WTC11 (cell line): ENCODE data around the gene WDR49. TPM values are rescaled to one million over a fixed set of nuclear protein-coding genes. Genes with fewer than 3 reads are reported as not detected.

Experiments
- ATAC-seq: fragments of 200-7000 bp; cut with Tn5 transposase; 2 replicates; pipeline ENCODE4 v1.10.0; 2021; ENCODE audit warnings: mild to moderate bottlenecking, moderate library complexity
- CTCF ChIA-PET: fragments of 300-600 bp; sonication (Branson Sonifier 250); formaldehyde crosslinking; loops from one replicate; lab custom pipeline; 2021; ENCODE audit warnings: antibody characterized with exemption; lab: Charles Lee
- POLR2A ChIA-PET: fragments of 350-600 bp; sonication (Branson Sonifier 250); formaldehyde crosslinking; loops from one replicate; lab custom pipeline; 2021; ENCODE audit warnings: antibody characterized with exemption; lab: Charles Lee
- DNase-seq: peaks from one replicate; pipeline ENCODE4 v3.0.0; 2021; ENCODE audit warnings: low spot score
- H3K27ac Mint-ChIP-seq: 2 replicates; pipeline ENCODE4 v1.8.0; 2021; ENCODE audit warnings: mixed read lengths
- H3K27me3 Mint-ChIP-seq: 2 replicates; pipeline ENCODE4 v1.8.0; 2021; ENCODE audit warnings: low read depth, mild to moderate bottlenecking, moderate library complexity, mixed read lengths
- H3K36me3 Mint-ChIP-seq: 2 replicates; pipeline ENCODE4 v1.8.0; 2021; ENCODE audit warnings: mixed read lengths
- H3K4me1 Mint-ChIP-seq: 2 replicates; pipeline ENCODE4 v1.8.0; 2022; ENCODE audit warnings: mixed read lengths
- H3K4me3 Mint-ChIP-seq: 2 replicates; pipeline ENCODE4 v1.8.0; 2021; ENCODE audit warnings: mild to moderate bottlenecking, moderate library complexity, mixed read lengths
- H3K9me3 Mint-ChIP-seq: 2 replicates; pipeline ENCODE4 v1.8.0; 2021; ENCODE audit warnings: mixed read lengths
- CDX4 ChIP-seq: fragments of 250-450 bp; sonication (Bioruptor Pico); IDR thresholded peaks from 2 replicates; pipeline ENCODE4 v1.9.0; 2021; ENCODE audit warnings: moderate library complexity, mild to moderate bottlenecking, inconsistent platforms, borderline replicate concordance
- CREM ChIP-seq: sonication (generic); formaldehyde crosslinking; IDR thresholded peaks from 2 replicates; pipeline ENCODE4 v1.8.1; 2022; ENCODE audit warnings: mild to moderate bottlenecking, missing genetic modification reagents, moderate library complexity
- CTCF ChIP-seq: fragments of 200-600 bp; IDR thresholded peaks from 2 replicates; pipeline ENCODE4 v1.8.0; 2022; ENCODE audit warnings: antibody characterized with exemption
- FOXJ3 ChIP-seq: sonication (generic); formaldehyde crosslinking; IDR thresholded peaks from 2 replicates; pipeline ENCODE4 v1.9.0; 2021; ENCODE audit warnings: missing genetic modification reagents, mild to moderate bottlenecking, borderline replicate concordance
- FOXP1 ChIP-seq: sonication (generic); formaldehyde crosslinking; IDR thresholded peaks from 2 replicates; pipeline ENCODE4 v1.8.0; 2022; ENCODE audit warnings: missing genetic modification reagents, mild to moderate bottlenecking, moderate library complexity, borderline replicate concordance
- FOXP4 ChIP-seq: sonication (generic); formaldehyde crosslinking; IDR thresholded peaks from 2 replicates; pipeline ENCODE4 v1.8.0; 2022; ENCODE audit warnings: mild to moderate bottlenecking, missing genetic modification reagents
- MYBL2 ChIP-seq: sonication (generic); formaldehyde crosslinking; IDR thresholded peaks from 2 replicates; pipeline ENCODE4 v1.8.1; 2023; ENCODE audit warnings: mild to moderate bottlenecking, moderate library complexity, missing genetic modification reagents
- NFE2L1 ChIP-seq: sonication (generic); formaldehyde crosslinking; IDR thresholded peaks from 2 replicates; pipeline ENCODE4 v1.8.1; 2023; ENCODE audit warnings: missing genetic modification reagents
- NR2C2 ChIP-seq: sonication (generic); formaldehyde crosslinking; IDR thresholded peaks from 2 replicates; pipeline ENCODE4 v1.8.0; 2022; ENCODE audit warnings: mild to moderate bottlenecking, missing genetic modification reagents
- NR3C1 ChIP-seq: sonication (generic); formaldehyde crosslinking; conservative IDR thresholded peaks from 2 replicates; pipeline ENCODE4 v1.8.1; 2023; ENCODE audit warnings: low read depth, mild to moderate bottlenecking, missing genetic modification reagents
- OVOL2 ChIP-seq: fragments of 250-450 bp; sonication (Bioruptor Pico); IDR thresholded peaks from 2 replicates; pipeline ENCODE4 v1.9.0; 2021; ENCODE audit warnings: mild to moderate bottlenecking, borderline replicate concordance
- SMAD3 ChIP-seq: sonication (generic); formaldehyde crosslinking; IDR thresholded peaks from 2 replicates; pipeline ENCODE4 v1.8.0; 2022; ENCODE audit warnings: missing genetic modification reagents, mild to moderate bottlenecking, borderline replicate concordance
- STAT6 ChIP-seq: sonication (generic); formaldehyde crosslinking; conservative IDR thresholded peaks from 2 replicates; pipeline ENCODE4 v1.8.1; 2023; ENCODE audit warnings: mild to moderate bottlenecking, low read depth, missing genetic modification reagents, moderate library complexity
- TEAD4 ChIP-seq: sonication (generic); formaldehyde crosslinking; IDR thresholded peaks from 2 replicates; pipeline ENCODE4 v1.8.0; 2022; ENCODE audit warnings: mild to moderate bottlenecking, missing genetic modification reagents
- TP53 ChIP-seq: sonication (generic); formaldehyde crosslinking; IDR thresholded peaks from 2 replicates; pipeline ENCODE4 v1.8.1; 2023; ENCODE audit warnings: mild to moderate bottlenecking, missing genetic modification reagents
- ZNF121 ChIP-seq: sonication (generic); formaldehyde crosslinking; IDR thresholded peaks from 2 replicates; pipeline ENCODE4 v1.8.0; 2023; ENCODE audit warnings: missing genetic modification reagents
- ZNF423 ChIP-seq: fragments of 250-450 bp; sonication (Bioruptor Pico); IDR thresholded peaks from 2 replicates; pipeline ENCODE4 v2.1.2; 2022; ENCODE audit warnings: mild to moderate bottlenecking, moderate library complexity
- ZNF671 ChIP-seq: fragments of 250-450 bp; sonication (Bioruptor Pico); IDR thresholded peaks from 2 replicates; pipeline ENCODE4 v1.8.0; 2021; ENCODE audit warnings: mild to moderate bottlenecking
- ZSCAN18 ChIP-seq: fragments of 250-450 bp; sonication (Bioruptor Pico); IDR thresholded peaks from 2 replicates; pipeline ENCODE4 v2.1.2; 2022; ENCODE audit warnings: mild to moderate bottlenecking, moderate library complexity
- total RNA-seq: library from RNA; stranded (reverse); gene quantifications from 3 replicates; pipeline ENCODE4 v1.2.3, GENCODE V29; 2021
- TF ChIP-seq, protein P1 (sequence below): sonication (generic); formaldehyde crosslinking; IDR thresholded peaks from 2 replicates; pipeline ENCODE4 v1.8.1; 2023; ENCODE audit warnings: mild to moderate bottlenecking, moderate library complexity, missing genetic modification reagents
- TF ChIP-seq, protein P2 (sequence below): sonication (generic); formaldehyde crosslinking; IDR thresholded peaks from 2 replicates; pipeline ENCODE4 v1.8.0; 2022; ENCODE audit warnings: missing genetic modification reagents
- TF ChIP-seq, protein P3 (sequence below): sonication (generic); formaldehyde crosslinking; IDR thresholded peaks from 2 replicates; pipeline ENCODE4 v1.8.1; 2022; ENCODE audit warnings: mild to moderate bottlenecking, moderate library complexity, missing genetic modification reagents

The WDR49 gene
- total RNA-seq, 1 experiment from 2014 or later: 0.92 TPM

GRCh38 chr3:167572991-167573390, 80.8 kb downstream of the WDR49 start:
- POLR2A ChIA-PET: no interaction called here
- no peak for ATAC-seq
- Mint-ChIP-seq H3K36me3 (no peaks in the 10 kb centered on the region), H3K4me3 (no peak overlapping the region), H3K9me3 (no peaks in the 10 kb centered on the region), H3K27me3 (no peaks in the 10 kb centered on the region), H3K4me1 (peaks cover 11% of the 10 kb centered on the region), H3K27ac (no peak overlapping the region)
- no peak for TF ChIP-seq CDX4 (CRISPR knock-in tag)
- TF ChIP-seq FOXP1: no peak
- no peak for TF ChIP-seq ZNF121 (CRISPR knock-in tag)
- TF ChIP-seq NR3C1 (CRISPR knock-in tag): no peak
- TF ChIP-seq FOXP4 (CRISPR knock-in tag): no peak
- no peak for TF ChIP-seq CTCF
- TF ChIP-seq TP53 (CRISPR knock-in tag): no peak
- no peak for TF ChIP-seq CREM (CRISPR knock-in tag)
- TF ChIP-seq TEAD4: no peak
- no peak for TF ChIP-seq NR2C2 (CRISPR knock-in tag)
- TF ChIP-seq OVOL2 (CRISPR knock-in tag): no peak
- TF ChIP-seq MYBL2 (CRISPR knock-in tag): no peak
- no peak for TF ChIP-seq ZSCAN18 (CRISPR knock-in tag)
- TF ChIP-seq ZNF671 (CRISPR knock-in tag): no peak
- CTCF ChIA-PET: no interaction called here
- no peak for DNase-seq

DNA sequence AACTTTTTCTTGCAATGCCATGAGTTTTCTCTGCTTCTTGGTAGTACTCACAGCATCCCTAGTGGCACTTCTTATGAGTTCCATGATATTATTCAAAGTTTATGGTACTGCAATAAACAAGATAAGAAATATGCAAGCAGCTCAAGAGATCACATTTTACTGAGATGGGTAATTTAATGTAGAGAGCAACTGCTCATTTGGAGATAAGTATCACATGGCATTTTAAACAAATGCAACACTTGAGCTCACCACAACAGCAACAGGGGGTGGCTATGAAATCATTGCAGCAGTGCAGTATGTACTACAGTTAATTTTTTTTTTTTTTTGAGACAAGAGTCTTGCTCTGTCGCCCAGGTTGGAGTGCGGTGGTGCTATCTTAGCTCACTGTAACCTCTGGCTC, 85.1 kb downstream of the WDR49 start:
- Mint-ChIP-seq H3K4me1 (no peaks in the 10 kb centered on the region), H3K27ac (no peak overlapping the region), H3K36me3 (no peaks in the 10 kb centered on the region), H3K4me3 (no peak overlapping the region), H3K9me3 (no peaks in the 10 kb centered on the region), H3K27me3 (no peaks in the 10 kb centered on the region)
- POLR2A ChIA-PET: no interaction called here
- DNase-seq (no peak), ATAC-seq (no peak)
- CTCF ChIA-PET: interaction anchor here (1.3 kb wide), 1 partner anchor 116 kb away, joined by 4 read pairs; no protein-coding TSS in a partner anchor
- TF ChIP-seq, protein P1, sequence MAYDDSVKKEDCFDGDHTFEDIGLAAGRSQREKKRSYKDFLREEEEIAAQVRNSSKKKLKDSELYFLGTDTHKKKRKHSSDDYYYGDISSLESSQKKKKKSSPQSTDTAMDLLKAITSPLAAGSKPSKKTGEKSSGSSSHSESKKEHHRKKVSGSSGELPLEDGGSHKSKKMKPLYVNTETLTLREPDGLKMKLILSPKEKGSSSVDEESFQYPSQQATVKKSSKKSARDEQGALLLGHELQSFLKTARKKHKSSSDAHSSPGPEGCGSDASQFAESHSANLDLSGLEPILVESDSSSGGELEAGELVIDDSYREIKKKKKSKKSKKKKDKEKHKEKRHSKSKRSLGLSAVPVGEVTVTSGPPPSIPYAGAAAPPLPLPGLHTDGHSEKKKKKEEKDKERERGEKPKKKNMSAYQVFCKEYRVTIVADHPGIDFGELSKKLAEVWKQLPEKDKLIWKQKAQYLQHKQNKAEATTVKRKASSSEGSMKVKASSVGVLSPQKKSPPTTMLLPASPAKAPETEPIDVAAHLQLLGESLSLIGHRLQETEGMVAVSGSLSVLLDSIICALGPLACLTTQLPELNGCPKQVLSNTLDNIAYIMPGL (CRISPR knock-in tag): no peak
- TF ChIP-seq NFE2L1: no peak
- TF ChIP-seq ZNF423: no peak
- TF ChIP-seq FOXJ3 (CRISPR knock-in tag): no peak
- TF ChIP-seq MYBL2 (CRISPR knock-in tag): no peak
- TF ChIP-seq STAT6 (CRISPR knock-in tag): no peak
- no peak for TF ChIP-seq SMAD3 (CRISPR knock-in tag)
- TF ChIP-seq, protein P2, sequence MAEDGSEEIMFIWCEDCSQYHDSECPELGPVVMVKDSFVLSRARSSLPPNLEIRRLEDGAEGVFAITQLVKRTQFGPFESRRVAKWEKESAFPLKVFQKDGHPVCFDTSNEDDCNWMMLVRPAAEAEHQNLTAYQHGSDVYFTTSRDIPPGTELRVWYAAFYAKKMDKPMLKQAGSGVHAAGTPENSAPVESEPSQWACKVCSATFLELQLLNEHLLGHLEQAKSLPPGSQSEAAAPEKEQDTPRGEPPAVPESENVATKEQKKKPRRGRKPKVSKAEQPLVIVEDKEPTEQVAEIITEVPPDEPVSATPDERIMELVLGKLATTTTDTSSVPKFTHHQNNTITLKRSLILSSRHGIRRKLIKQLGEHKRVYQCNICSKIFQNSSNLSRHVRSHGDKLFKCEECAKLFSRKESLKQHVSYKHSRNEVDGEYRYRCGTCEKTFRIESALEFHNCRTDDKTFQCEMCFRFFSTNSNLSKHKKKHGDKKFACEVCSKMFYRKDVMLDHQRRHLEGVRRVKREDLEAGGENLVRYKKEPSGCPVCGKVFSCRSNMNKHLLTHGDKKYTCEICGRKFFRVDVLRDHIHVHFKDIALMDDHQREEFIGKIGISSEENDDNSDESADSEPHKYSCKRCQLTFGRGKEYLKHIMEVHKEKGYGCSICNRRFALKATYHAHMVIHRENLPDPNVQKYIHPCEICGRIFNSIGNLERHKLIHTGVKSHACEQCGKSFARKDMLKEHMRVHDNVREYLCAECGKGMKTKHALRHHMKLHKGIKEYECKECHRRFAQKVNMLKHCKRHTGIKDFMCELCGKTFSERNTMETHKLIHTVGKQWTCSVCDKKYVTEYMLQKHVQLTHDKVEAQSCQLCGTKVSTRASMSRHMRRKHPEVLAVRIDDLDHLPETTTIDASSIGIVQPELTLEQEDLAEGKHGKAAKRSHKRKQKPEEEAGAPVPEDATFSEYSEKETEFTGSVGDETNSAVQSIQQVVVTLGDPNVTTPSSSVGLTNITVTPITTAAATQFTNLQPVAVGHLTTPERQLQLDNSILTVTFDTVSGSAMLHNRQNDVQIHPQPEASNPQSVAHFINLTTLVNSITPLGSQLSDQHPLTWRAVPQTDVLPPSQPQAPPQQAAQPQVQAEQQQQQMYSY (CRISPR knock-in tag): no peak
- TF ChIP-seq, protein P3, sequence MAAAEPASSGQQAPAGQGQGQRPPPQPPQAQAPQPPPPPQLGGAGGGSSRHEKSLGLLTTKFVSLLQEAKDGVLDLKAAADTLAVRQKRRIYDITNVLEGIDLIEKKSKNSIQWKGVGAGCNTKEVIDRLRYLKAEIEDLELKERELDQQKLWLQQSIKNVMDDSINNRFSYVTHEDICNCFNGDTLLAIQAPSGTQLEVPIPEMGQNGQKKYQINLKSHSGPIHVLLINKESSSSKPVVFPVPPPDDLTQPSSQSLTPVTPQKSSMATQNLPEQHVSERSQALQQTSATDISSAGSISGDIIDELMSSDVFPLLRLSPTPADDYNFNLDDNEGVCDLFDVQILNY: no peak
